SK-N-SH (cell line): Measurements from ENCODE around the gene SLIT1. TPM values are rescaled to one million over a fixed set of nuclear protein-coding genes. Genes with fewer than 3 reads are reported as not detected.
A peak's percentile ranks its signal among the peaks of the same experiment; 100 is the strongest.

Experiments used
- CTCF ChIA-PET: fragments of 300-600, 350-600 bp; formaldehyde crosslinking; extraction: SDS; loops from one replicate; lab custom pipeline; 2021; lab: Yijun Ruan, JAX
- POLR2A ChIA-PET: fragments of 350-600 bp; sonication (Branson Sonifier 250); formaldehyde crosslinking; extraction: SDS; loops from one replicate; lab custom pipeline; 2020; ENCODE audit warnings: antibody characterized with exemption, inconsistent platforms; lab: Yijun Ruan, JAX
- DNase-seq: peaks from one replicate; pipeline ENCODE4 v3.0.0; 2012
- H2AFZ ChIP-seq: fragments of 200-600 bp; sonication (generic); 2 replicates; pipeline ENCODE4 v1.8.1; 2016; ENCODE audit warnings: antibody characterized with exemption, mild to moderate bottlenecking, low read depth
- H3F3A ChIP-seq: fragments of 200-600 bp; sonication (generic); replicated peaks from 2 replicates; pipeline ENCODE3; 2016; ENCODE audit warnings: antibody characterized with exemption, mild to moderate bottlenecking; ENCODE audit not compliant: insufficient read depth
- H3K27ac ChIP-seq, 2 experiments: fragments of 200-500 bp in 1 of 2; fragments of 200-600 bp in 1 of 2; sonication (Bioruptor generic) in 1 of 2; sonication (generic), shearing (Covaris generic) in 1 of 2; 2 replicates each; pipeline versions ENCODE4 v1.5.1 to v1.6.1; 2014 to 2016; ENCODE audit warnings: low read depth in 2 of 2, inconsistent platforms in 1 of 2, low read length in 1 of 2, mild to moderate bottlenecking in 1 of 2, mixed read lengths in 1 of 2
- H3K27me3 ChIP-seq: fragments of 200-600 bp; sonication (generic), shearing (Covaris generic); 2 replicates; pipeline ENCODE4 v1.6.1; 2016; ENCODE audit warnings: mixed run types; ENCODE audit not compliant: insufficient read depth
- H3K36me3 ChIP-seq, 2 experiments: fragments of 200-500 bp in 1 of 2; fragments of 200-600 bp in 1 of 2; sonication (Bioruptor generic) in 1 of 2; sonication (generic) in 1 of 2; replicated peaks in 1 of 2; 2 replicates each; pipeline versions ENCODE3 to v1.5.1; 2014 to 2016; ENCODE audit warnings: low read length in 1 of 2, mild to moderate bottlenecking in 1 of 2; ENCODE audit not compliant: insufficient read depth in 2 of 2, control insufficient read depth in 1 of 2
- H3K4me1 ChIP-seq, 2 experiments: fragments of 200-500 bp in 1 of 2; fragments of 200-600 bp in 1 of 2; sonication (Bioruptor generic) in 1 of 2; sonication (generic), shearing (Covaris generic) in 1 of 2; 2 replicates each; pipeline versions ENCODE4 v1.5.1 to v1.6.1; 2014 to 2016; ENCODE audit warnings: low read depth in 1 of 2, low read length in 1 of 2, mixed run types in 1 of 2; ENCODE audit not compliant: insufficient read depth in 2 of 2, control insufficient read depth in 1 of 2
- H3K4me2 ChIP-seq: fragments of 200-600 bp; sonication (generic), shearing (Covaris generic); 2 replicates; pipeline ENCODE4 v1.6.1; 2017; ENCODE audit warnings: mixed run types
- H3K4me3 ChIP-seq, 2 experiments: fragments of 200-500 bp in 1 of 2; fragments of 200-600 bp in 1 of 2; sonication (Bioruptor generic) in 1 of 2; sonication (generic), shearing (Covaris generic) in 1 of 2; 2 replicates each; pipeline versions ENCODE4 v1.5.1 to v1.8.1; 2014 to 2016; ENCODE audit warnings: low read depth in 2 of 2, inconsistent platforms in 1 of 2, low read length in 1 of 2, mild to moderate bottlenecking in 1 of 2, mixed read lengths in 1 of 2, moderate library complexity in 1 of 2
- H3K79me2 ChIP-seq: fragments of 200-600 bp; sonication (generic); 2 replicates; pipeline ENCODE4 v1.8.1; 2017; ENCODE audit warnings: mild to moderate bottlenecking; ENCODE audit not compliant: insufficient read depth
- H3K9ac ChIP-seq: fragments of 200-600 bp; sonication (generic); 2 replicates; pipeline ENCODE4 v1.6.1; 2017; ENCODE audit warnings: mixed run types
- H3K9me2 ChIP-seq: fragments of 200-600 bp; sonication (generic); 2 replicates; pipeline ENCODE4 v1.6.1; 2017; ENCODE audit warnings: mixed run types
- H3K9me3 ChIP-seq: fragments of 200-600 bp; sonication (generic); 2 replicates; pipeline ENCODE4 v1.6.1; 2017; ENCODE audit warnings: mixed run types, mild to moderate bottlenecking, moderate library complexity
- H4K20me1 ChIP-seq: fragments of 200-600 bp; sonication (generic); 2 replicates; pipeline ENCODE4 v1.6.1; 2017; ENCODE audit warnings: mild to moderate bottlenecking, mixed run types; ENCODE audit not compliant: insufficient read depth
- ELF1 ChIP-seq: IDR thresholded peaks from 2 replicates; pipeline ENCODE4 v1.4.0; 2012
- EZH2phosphoT487 ChIP-seq: fragments of 200-600 bp; sonication (generic); IDR thresholded peaks from 2 replicates; pipeline ENCODE4 v1.6.1; 2017; ENCODE audit warnings: low read depth, mixed run types, mild to moderate bottlenecking, antibody characterized with exemption, moderate library complexity, borderline replicate concordance
- FOXJ3 ChIP-seq: sonication (generic); formaldehyde crosslinking; IDR thresholded peaks from 2 replicates; pipeline ENCODE4 v1.5.1; 2020; ENCODE audit warnings: mild to moderate bottlenecking, missing genetic modification reagents
- GABPA ChIP-seq: IDR thresholded peaks from 2 replicates; pipeline ENCODE4 v1.4.0; 2012; ENCODE audit warnings: low read depth, mild to moderate bottlenecking
- IRF3 ChIP-seq: fragments of 150-350 bp; IDR thresholded peaks from 2 replicates; pipeline ENCODE4 v1.6.1; 2016; ENCODE audit warnings: mild to moderate bottlenecking, low read depth, low read length
- JUND ChIP-seq: IDR thresholded peaks from 2 replicates; pipeline ENCODE4 v1.4.0; 2012
- MAX ChIP-seq: IDR thresholded peaks from 2 replicates; pipeline ENCODE4 v1.4.0; 2012; ENCODE audit warnings: low read depth
- MXI1 ChIP-seq: IDR thresholded peaks from 2 replicates; pipeline ENCODE4 v1.6.1; 2012; ENCODE audit warnings: mild to moderate bottlenecking, low read depth, low read length, improper control_type of control experiment
- POLR2AphosphoS5 ChIP-seq: IDR thresholded peaks from 2 replicates; pipeline ENCODE4 v1.6.1; 2012; ENCODE audit warnings: low read depth, low read length
- RAD21 ChIP-seq: IDR thresholded peaks from 2 replicates; pipeline ENCODE4 v1.6.1; 2012; ENCODE audit warnings: mild to moderate bottlenecking, low read length
- RCOR1 ChIP-seq: fragments of 150-350 bp; IDR thresholded peaks from 2 replicates; pipeline ENCODE4 v1.6.1; 2017; ENCODE audit warnings: antibody characterized with exemption, low read length
- RXRA ChIP-seq: IDR thresholded peaks from 2 replicates; pipeline ENCODE4 v1.4.0; 2012; ENCODE audit warnings: low read depth, mild to moderate bottlenecking, borderline replicate concordance
- SIN3A ChIP-seq: IDR thresholded peaks from 2 replicates; pipeline ENCODE4 v1.6.1; 2012; ENCODE audit warnings: low read depth, mild to moderate bottlenecking, low read length, moderate library complexity, borderline replicate concordance
- USF1 ChIP-seq: IDR thresholded peaks from 2 replicates; pipeline ENCODE4 v1.4.0; 2012; ENCODE audit warnings: low read depth, borderline replicate concordance
- USF2 ChIP-seq: fragments of 150-350 bp; IDR thresholded peaks from 2 replicates; pipeline ENCODE4 v1.6.1; 2017; ENCODE audit warnings: antibody characterized with exemption, low read length, low read depth, borderline replicate concordance
- YY1 ChIP-seq: IDR thresholded peaks from 2 replicates; pipeline ENCODE4 v1.4.0; 2012; ENCODE audit warnings: low read depth, mild to moderate bottlenecking
- WGBS: methylation state at CpG from one replicate; pipeline ENCODE4 v1.1.6; 2017; ENCODE audit warnings: low lambda C conversion rate; 5-methylcytosine and 5-hydroxymethylcytosine counted together
- polyA plus RNA-seq, 3 experiments: library from polyadenylated mRNA; depleted of rRNA; stranded (reverse); fragments of >200 nt; gene quantifications; 2 replicates each; pipeline ENCODE4 v1.2.3, GENCODE V29; 2012

Gene SLIT1
- polyA plus RNA-seq, 1 of the 3 experiments (the other 2 are of a cell fraction) = 0.05 TPM

- CTCF ChIA-PET = interaction anchor here (1.8 to 27.2 kb wide), 4 partner anchors 10 to 110 kb away, joined by 6 to 460 read pairs (median 182); no protein-coding TSS in a partner anchor
- POLR2A ChIA-PET = no interaction called here
These were observed 1.2 kb upstream of the SLIT1 start for GRCh38 chr10:97186911-97187310.

GRCh38 chr10:97184971-97185325 lies 811 bp downstream of the SLIT1 start:
- Histone ChIP-seq H3K9me2 (no peaks in the 10 kb centered on the region), H3K4me1 (peaks cover 0 to 50% of the 10 kb centered on the region in 2 experiments; a peak in 2 of 4 replicates), H3K27me3 (peaks cover 29% of the 10 kb centered on the region; the same call in 1 of the 2 replicates), H3F3A (no peaks in the 10 kb centered on the region), H4K20me1 (no peaks in the 10 kb centered on the region), H3K4me3 (peak overlapping the region in 1 of 2 experiments; percentile 48; a peak in 1 of 4 replicates), H3K27ac (no peak overlapping the region), H3K36me3 (no peaks in the 10 kb centered on the region), H3K9ac (no peak overlapping the region), H2AFZ (no peak overlapping the region), H3K4me2 (no peak overlapping the region), H3K79me2 (no peaks in the 10 kb centered on the region), H3K9me3 (no peaks in the 10 kb centered on the region)
- TF ChIP-seq FOXJ3 (CRISPR knock-in tag) (no peak), MXI1 (no peak)
- POLR2A ChIA-PET = interaction anchor here (1.2 to 1.4 kb wide), 2 partner anchors 11 to 45 kb away, joined by 3 read pairs; no protein-coding TSS in a partner anchor
- no peak for DNase-seq
- CTCF ChIA-PET = interaction anchor here (0.7 to 27.2 kb wide), 5 partner anchors 12 to 108 kb away, joined by 3 to 460 read pairs (median 156); no protein-coding TSS in a partner anchor
- 72% methylated on average over 14 of the region's 17 CpGs for WGBS

More at GRCh38 chr10:97186911-97187310, 1.2 kb upstream of the SLIT1 start:
- no peaks in the 10 kb centered on the region for H4K20me1 ChIP-seq
- peaks cover 22% of the 10 kb centered on the region; the same call in 1 of the 2 replicates for H3K27me3 ChIP-seq
- peaks cover 0 to 34% of the 10 kb centered on the region in 2 experiments; a peak in 1 of 4 replicates for H3K4me1 ChIP-seq
- no peak overlapping the region for H3K4me3 ChIP-seq
- H3K79me2 ChIP-seq = no peaks in the 10 kb centered on the region
- no peak for DNase-seq
- H3K9me2 ChIP-seq = no peaks in the 10 kb centered on the region
- H3F3A ChIP-seq = no peaks in the 10 kb centered on the region
- no peak overlapping the region for H3K4me2 ChIP-seq
- TF ChIP-seq USF1 = no peak
- TF ChIP-seq MAX = no peak
- TF ChIP-seq GABPA = no peak
- no peak for TF ChIP-seq JUND
- TF ChIP-seq SIN3A = no peak
- TF ChIP-seq RAD21 = no peak
- no peak for TF ChIP-seq RCOR1
- no peak for TF ChIP-seq YY1
- TF ChIP-seq USF2 = no peak
- no peak for TF ChIP-seq RXRA
- no peak for TF ChIP-seq ELF1
- TF ChIP-seq EZH2phosphoT487 = no peak
- no peak for TF ChIP-seq POLR2AphosphoS5
- TF ChIP-seq IRF3 = no peak
- H3K27ac ChIP-seq = no peak overlapping the region
- no peak overlapping the region for H2AFZ ChIP-seq
- 90% methylated on average over 14 of the region's 18 CpGs for WGBS
- H3K9ac ChIP-seq = no peak overlapping the region
- H3K36me3 ChIP-seq = no peaks in the 10 kb centered on the region
- H3K9me3 ChIP-seq = no peaks in the 10 kb centered on the region
